OCI-LY1 (cell line): Measurements from ENCODE around the gene SH3RF3.

Source experiments
- EZH2 ChIP-seq: fragments of 200-600 bp; sonication (generic), shearing (Covaris generic); IDR thresholded peaks from 2 replicates; pipeline ENCODE4 v1.8.0; 2017; ENCODE audit warnings: borderline replicate concordance, mixed run types, mild to moderate bottlenecking, antibody characterized with exemption, low read length, moderate library complexity, mixed read lengths
- TF ChIP-seq, protein P1 (sequence below): fragments of 200-600 bp; sonication (generic), shearing (Covaris generic); IDR thresholded peaks from 2 replicates; pipeline ENCODE4 v1.5.1; 2017; ENCODE audit warnings: mild to moderate bottlenecking, antibody characterized with exemption, low read length, moderate library complexity, mixed read lengths

DNA sequence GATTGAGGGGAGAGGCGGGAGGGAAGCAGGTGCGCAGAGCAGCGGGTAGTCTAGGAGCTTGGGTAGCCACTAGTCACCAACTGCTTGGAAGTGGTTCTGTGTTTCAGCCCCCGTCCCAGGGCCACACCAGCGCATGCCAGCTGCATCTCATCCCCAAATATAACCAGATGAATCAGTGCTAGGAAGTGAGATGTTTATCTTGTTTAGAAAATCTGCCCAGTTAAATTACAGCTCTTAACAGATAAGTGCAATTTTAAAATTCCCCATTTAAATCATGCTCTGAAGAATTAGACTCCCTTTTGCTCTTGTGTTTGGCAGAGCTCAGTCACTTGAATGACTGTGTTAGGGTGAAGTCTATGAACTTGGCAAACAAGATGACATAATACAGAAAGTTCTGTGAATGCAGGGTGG lies 291.0 kb downstream of the SH3RF3 start:
- TF ChIP-seq, protein P1, sequence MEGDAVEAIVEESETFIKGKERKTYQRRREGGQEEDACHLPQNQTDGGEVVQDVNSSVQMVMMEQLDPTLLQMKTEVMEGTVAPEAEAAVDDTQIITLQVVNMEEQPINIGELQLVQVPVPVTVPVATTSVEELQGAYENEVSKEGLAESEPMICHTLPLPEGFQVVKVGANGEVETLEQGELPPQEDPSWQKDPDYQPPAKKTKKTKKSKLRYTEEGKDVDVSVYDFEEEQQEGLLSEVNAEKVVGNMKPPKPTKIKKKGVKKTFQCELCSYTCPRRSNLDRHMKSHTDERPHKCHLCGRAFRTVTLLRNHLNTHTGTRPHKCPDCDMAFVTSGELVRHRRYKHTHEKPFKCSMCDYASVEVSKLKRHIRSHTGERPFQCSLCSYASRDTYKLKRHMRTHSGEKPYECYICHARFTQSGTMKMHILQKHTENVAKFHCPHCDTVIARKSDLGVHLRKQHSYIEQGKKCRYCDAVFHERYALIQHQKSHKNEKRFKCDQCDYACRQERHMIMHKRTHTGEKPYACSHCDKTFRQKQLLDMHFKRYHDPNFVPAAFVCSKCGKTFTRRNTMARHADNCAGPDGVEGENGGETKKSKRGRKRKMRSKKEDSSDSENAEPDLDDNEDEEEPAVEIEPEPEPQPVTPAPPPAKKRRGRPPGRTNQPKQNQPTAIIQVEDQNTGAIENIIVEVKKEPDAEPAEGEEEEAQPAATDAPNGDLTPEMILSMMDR: no peak
- no peak for TF ChIP-seq EZH2
